GM12878 (cell line): ENCODE data around the gene SLC4A9.

Experiments
- CREM ChIP-seq: IDR thresholded peaks from 2 replicates; pipeline ENCODE4 v1.6.1; 2014; ENCODE audit warnings: antibody characterized with exemption, low read depth
- KDM1A ChIP-seq: fragments of 200-600 bp; sonication (generic); IDR thresholded peaks from 2 replicates; pipeline ENCODE4 v1.6.1; 2016; ENCODE audit warnings: borderline replicate concordance
- MXI1 ChIP-seq: fragments of 150-350 bp; IDR thresholded peaks from 2 replicates; pipeline ENCODE4 v1.6.1; 2011; ENCODE audit warnings: low read depth, mild to moderate bottlenecking, inconsistent platforms, low read length, improper control_type of control experiment
- POLR2AphosphoS5 ChIP-seq: IDR thresholded peaks from 2 replicates; pipeline ENCODE4 v1.6.1; 2011; ENCODE audit warnings: mild to moderate bottlenecking, low read length, inconsistent platforms
- RELA ChIP-seq: fragments of 450-650 bp; IDR thresholded peaks from 2 replicates; pipeline ENCODE4 v1.8.0; 2014; ENCODE audit warnings: borderline replicate concordance; ENCODE audit not compliant: partially characterized antibody
- SMC3 ChIP-seq: IDR thresholded peaks from 2 replicates; pipeline ENCODE4 v1.6.1; 2011; ENCODE audit warnings: low read length, improper control_type of control experiment, borderline replicate concordance
- SREBF1 ChIP-seq: IDR thresholded peaks from 2 replicates; pipeline ENCODE4 v1.6.1; 2012; ENCODE audit warnings: mild to moderate bottlenecking, low read length
- TBL1XR1 ChIP-seq: IDR thresholded peaks from 2 replicates; pipeline ENCODE4 v1.6.1; 2012; ENCODE audit warnings: low read depth, low read length, improper control_type of control experiment
- YY1 ChIP-seq: IDR thresholded peaks from 2 replicates; pipeline ENCODE4 v1.6.1; 2011; ENCODE audit warnings: low read depth, mild to moderate bottlenecking, low read length

- no peak for TF ChIP-seq MXI1
- no peak for TF ChIP-seq SMC3
- TF ChIP-seq YY1, result no peak
- no peak for TF ChIP-seq RELA
- no peak for TF ChIP-seq KDM1A
- TF ChIP-seq SREBF1, result no peak
- no peak for TF ChIP-seq POLR2AphosphoS5
- no peak for TF ChIP-seq TBL1XR1
- no peak for TF ChIP-seq CREM
These were observed 35.3 kb upstream of the SLC4A9 start for GRCh38 chr5:140324617-140325241.
